Smooth muscle cell of the brain vasculature (primary cell): ENCODE measurements around the gene TRPM4.
"Not testable (repeated sequence)": the region's sequence is repeated elsewhere in the genome, so short reads cannot be mapped to it uniquely, and the experiment has no call there.

Source experiments
- DNase-seq: peaks from one replicate; pipeline ENCODE4 v3.0.0-alpha.2; 2012; ENCODE audit warnings: low read depth, low spot score

The TRPM4 gene

DNA sequence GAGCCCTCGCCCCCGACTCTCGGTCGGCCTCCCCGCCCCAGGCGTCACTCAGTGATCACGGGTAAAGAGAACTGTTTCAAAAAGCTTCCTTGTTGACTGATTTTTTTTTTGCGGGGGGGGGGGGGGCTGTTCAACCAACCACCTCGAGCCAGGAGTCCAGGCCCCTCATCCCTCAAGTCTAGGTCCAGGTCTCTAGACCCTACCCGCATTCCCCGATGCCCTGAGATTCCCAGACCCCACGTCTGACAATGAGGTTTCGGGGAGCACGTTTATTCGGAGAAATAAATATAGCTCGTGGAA lies 6.7 kb upstream of the TRPM4 start:
- DNase-seq: no peak

DNA sequence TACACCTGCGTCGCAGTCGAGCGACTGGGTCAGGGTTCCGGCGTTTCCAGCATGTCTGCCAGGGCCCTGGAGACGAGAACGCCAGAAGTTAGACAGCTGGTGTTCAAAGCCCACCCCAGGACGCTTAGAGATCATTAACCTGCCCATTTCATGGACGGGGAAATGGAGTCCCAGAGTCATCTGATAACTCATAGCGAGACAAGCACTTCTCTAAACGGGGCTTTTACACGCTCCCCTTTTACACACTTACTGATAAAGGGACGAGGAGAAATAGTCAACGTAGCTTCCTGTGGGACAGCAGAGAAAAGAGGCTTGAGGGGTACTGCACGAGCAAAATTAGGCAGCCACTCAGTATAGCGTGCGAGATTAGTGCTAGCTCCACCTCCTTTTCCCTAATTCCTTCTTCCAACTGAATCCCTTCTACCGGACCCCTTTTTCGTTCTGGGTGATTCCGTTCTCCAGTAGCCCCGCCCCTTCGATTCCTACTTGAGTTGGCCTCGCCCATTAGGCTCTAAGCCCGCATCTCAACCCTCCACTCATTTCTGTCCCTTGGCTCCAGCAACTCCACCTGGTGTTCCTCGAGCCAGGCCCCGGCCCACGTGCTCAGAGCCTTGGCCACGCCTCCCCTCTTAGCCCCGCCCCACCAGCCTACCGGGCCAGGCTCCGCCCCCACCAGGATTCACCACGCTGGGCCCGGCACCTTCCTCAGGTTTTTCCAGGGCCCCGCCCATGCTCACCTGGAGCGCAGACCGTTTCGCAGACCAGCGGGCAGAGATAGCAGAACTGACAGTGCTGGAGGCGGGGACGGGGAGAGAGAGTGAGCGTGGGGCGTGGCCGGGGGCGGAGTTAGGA lies 6.1 kb upstream of the TRPM4 start:
- no peak for DNase-seq

DNA sequence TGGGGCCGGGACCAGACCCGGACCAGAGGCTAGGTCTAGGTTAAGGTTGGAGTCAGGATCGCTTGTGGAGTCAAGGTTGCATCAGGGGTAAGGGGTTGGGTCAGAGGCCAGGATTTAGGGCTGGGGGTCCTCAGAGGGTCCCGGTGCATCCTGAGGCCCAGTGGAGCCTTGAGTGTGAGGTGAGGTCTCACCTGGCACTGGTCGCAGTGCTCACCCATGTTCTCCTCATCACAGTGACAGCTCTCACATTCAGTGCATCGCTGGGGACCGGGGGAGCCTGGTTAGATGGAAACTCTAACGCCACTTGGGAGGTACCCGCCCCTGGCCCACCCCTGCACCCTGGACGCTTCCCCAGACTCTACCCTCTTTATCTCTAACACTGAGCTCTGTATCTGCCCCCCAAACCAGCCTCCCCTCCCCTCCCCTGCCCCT lies 5.5 kb upstream of the TRPM4 start:
- no peak for DNase-seq

DNA sequence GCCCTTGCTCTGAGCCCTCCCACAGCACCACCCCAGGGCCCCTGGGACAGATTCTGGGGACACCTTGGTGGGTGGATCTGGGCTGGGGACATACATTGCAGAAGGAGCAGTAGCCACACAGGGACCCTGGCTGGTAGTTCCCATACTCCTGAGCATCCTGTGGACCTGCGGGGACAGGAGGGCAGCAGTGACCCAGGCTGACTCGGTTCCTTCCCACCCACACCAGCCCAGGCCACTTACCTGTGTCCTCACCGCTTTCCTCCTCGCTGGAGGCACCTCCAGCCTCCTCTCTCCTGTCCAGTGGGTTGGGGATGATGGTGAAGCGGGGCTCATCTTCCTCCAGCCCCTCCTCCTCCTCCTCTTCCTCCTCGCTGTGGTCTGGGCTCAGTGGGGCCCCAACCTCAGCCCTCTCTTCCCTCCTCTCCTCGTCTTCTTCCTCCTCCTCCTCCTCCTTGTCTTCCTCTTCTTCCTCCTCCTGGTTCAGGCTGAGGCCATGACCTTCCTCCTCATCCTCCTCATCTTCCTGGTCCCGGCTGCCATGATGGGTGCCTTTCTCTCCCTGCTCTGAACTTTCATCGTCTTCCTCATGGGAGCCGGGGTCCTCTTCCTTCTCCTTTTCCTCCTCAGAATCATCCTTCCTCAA lies 4.3 kb upstream of the TRPM4 start:
- no peak for DNase-seq

DNA sequence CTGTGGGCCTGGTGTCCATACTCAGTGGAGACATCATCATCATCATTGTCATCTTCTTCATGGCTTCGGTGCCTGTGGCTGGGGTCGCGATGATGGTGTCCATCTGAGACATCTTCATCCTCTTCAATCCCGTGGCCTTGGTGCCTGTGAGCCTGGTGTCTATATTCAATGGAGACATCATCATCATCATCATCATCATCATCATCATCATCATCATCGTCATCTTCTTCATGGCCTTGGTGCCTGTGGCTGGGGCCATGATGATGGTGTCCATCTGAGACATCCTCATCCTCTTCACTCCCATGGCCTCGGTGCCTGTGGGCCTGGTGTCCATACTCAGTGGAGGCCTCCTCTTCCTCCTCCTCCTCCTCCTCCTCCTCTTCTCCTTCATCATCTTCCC lies 3.3 kb upstream of the TRPM4 start:
- DNase-seq: no peak

DNA sequence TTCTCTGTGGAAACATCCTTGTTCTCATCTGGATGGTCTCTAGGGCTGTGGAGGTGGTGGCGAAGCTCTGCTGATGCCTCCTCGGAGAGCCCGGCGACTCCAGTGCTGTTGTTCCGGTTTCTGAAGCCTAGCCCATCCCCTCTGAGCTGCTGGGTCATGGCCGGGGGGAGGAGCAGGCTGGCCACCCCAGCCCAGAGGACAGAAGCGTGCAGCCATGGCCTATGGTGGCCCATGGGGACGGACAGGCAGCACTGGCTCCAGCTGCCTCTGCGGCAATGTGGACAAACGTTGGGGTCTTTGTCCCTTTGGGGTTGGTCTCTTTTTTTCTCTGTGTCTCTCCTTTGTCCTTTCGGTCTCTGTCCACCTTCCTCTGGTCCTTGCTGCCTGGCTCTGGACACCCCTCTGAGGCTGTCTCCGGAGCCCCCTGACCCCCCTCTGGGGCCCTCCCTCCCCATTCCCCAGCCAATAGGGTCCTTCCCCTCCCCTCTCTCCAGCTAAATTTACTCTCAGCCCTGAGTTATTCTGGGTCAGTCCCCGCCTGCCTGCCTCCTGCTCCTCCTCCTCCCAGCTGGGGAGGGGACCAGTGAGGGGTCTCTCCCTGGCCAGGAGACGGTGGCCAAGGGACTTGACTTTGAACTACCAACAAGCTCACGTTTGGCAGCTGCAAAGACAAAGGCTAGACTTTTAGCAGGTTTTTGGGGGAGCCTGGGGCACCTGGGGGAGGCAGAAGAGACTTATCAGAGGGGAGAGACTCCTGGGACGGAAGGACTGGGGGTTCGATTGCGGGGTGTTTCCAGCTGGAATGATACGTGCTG lies 2.4 kb upstream of the TRPM4 start, which contains the start of gene HRC:
HRC (minus strand) TSS at position 392 of the 815 bp plus-strand sequence; CDS start at position 233, 159 bp downstream.
- DNase-seq: no peak

DNA sequence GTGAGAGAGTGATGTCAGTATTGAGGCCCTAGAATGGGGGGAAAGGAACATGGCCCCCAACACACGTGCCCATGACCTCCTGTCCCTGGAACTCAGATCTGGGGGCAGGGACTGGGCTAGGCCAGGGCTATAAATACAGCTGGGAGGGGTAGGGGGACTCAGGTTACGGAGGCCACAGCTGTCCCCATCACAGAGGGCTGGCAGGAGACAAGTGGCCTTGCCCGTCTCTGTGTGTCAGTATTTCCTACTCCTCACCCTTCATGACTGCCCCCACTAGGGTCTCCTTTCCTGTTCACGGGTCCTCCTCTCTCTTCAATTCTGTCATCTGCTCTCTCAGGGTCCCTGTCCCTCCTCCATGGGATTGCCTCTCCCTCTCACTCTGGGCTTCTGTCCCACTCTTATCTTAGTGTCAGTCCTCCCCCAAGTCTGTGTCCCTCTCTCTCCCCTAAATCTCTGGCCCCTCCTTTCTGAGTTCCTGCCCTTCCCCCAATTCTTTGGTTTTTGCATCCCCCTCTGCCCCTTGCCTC lies 1.7 kb upstream of the TRPM4 start:
- DNase-seq: no peak

DNA sequence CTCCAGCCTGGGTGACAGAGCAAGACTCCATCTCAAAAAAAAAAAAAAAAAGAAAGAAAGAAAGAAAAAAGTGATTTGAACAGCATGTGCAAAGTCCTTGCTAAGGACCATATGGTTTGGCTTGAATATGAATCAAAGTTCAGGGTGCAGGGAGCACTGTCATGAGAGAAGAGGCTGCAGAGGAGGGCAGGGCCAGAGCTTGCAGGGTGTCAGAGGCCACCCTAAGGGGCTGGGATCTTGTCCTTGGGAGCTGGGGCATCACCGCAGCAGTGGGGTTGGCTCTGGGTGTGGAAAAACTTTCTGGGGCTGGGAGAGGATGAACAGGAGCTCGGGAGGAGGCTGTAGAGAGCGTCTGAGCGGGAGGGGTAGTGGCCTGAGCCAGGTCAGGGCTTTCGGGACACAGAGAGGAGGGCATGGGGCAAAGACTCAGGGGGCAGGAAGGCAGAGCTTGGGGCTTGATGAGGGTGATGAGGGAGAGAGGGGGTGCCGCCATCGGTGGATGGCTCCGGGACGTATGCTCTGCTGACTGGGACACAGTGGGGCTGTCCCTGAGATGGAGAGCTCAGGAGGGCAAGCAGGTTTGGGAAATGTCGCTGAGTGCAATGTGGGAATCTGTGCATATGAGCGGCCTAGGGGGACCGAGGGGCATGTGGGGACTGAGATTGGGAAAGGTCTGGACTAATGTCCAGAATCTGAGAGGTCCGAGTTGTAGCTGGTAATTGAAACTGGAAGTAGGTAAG lies 3.0 kb downstream of the TRPM4 start:
- no peak for DNase-seq

DNA sequence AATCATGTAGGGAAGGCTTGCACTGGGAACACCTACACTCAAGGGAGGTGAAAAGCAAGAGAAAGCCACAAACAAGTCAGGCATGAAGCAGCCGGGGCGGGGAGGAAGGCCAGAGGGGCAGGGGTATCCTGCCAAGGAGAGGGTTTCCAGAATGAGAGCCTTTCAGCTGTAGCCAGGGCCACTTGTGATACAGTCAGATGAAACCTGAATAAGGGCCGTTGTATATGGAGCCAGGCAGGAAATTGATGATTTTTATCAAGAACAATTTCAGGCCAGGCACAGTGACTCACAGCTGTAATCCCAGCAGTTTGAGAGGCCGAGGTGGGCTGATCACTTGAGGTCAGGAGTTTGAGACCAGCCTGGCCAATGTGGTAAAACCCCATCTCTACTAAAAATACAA lies 4.4 kb downstream of the TRPM4 start:
- no peak for DNase-seq

DNA sequence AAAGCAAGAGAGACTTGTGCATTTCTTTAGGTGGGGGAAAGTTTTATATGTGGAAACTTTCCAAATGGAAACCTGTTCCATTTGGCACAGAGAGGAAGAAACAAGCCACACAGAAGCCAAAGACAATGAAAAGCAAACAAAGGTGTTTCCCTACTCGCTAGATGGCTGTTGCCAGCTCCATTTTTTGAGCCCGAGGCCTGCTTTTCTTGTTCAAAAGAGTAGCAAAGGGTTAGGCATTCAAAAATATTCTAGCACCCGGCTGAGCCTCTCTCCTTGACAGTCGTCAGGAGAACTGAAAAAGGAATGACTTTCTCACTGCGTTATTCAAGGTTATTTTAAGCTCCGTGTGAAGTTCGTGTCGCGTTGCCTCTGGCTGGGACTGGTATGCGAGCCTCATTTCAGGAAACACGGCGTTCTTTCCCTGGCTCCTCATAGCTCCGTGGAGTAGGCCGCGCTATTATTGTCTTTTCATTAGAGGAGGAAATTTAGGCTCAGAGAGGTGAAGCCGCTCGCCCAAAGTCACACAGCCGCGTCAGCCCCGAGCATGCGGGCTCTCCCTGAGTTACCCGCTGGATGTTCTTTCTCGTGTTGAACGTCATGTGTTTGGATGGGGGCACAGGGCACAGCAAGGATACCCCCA lies 7.6 kb downstream of the TRPM4 start:
- DNase-seq: no peak

DNA sequence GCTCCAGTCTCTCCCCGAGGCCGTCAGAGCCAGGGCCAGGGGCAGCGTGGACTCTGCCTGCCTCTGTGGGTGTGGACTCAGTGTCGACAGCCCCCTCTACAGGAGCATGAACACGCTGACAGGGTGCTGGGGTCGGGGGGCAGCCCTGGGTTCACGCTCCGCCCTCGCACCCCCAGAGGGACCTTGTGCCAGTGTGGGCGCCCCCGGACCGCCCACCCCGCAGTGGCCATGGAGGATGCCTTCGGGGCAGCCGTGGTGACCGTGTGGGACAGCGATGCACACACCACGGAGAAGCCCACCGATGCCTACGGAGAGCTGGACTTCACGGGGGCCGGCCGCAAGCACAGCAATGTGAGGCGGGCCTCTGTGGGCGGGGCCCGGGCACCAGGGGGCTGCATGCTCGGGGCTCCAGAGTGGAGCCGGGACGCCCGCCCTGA lies 8.3 kb downstream of the TRPM4 start:
- no peak for DNase-seq

DNA sequence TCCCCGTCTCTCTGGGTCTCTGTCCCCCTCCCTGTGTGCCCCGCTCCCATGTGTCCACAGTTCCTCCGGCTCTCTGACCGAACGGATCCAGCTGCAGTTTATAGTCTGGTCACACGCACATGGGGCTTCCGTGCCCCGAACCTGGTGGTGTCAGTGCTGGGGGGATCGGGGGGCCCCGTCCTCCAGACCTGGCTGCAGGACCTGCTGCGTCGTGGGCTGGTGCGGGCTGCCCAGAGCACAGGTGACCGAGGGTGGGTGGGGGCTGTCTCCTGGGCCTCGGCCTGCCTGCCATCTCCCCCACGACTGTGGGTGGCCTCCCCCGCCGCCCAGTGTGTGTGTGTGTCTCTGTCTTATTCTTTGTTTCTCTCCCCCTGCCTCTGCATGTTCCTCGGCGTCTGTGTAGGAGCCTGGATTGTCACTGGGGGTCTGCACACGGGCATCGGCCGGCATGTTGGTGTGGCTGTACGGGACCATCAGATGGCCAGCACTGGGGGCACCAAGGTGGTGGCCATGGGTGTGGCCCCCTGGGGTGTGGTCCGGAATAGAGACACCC lies 10.3 kb downstream of the TRPM4 start:
- DNase-seq: no peak

DNA sequence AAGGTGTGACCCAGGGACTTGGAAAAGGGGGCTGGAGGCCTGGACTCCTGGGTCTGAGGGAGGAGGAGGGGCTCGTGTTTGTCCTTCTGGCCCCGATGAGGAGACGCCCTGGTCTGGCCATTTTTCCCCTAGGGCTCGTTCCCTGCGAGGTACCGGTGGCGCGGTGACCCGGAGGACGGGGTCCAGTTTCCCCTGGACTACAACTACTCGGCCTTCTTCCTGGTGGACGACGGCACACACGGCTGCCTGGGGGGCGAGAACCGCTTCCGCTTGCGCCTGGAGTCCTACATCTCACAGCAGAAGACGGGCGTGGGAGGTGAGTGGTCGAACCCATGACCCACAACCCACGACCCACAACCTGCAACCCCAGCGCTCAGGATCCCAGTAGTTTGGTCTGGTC lies 10.8 kb downstream of the TRPM4 start:
- DNase-seq: no peak

DNA sequence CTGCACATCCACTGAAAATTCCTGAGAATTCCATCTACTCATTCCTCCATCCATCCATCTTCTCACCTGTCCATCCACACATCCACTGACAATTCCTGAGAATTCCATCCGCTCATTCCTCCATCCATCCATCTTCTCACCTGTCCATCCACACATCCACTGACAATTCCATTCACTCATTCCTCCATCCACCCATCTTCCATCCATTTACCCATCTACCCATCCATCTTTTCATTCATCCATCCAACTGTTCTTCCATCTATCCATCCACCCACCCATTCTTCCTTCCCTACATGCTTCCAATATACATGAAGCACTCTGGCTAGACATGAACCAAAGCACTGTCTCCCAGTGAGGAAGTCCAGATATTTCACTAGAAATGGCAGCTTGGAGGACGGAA lies 15.6 kb downstream of the TRPM4 start:
- DNase-seq: no peak

DNA sequence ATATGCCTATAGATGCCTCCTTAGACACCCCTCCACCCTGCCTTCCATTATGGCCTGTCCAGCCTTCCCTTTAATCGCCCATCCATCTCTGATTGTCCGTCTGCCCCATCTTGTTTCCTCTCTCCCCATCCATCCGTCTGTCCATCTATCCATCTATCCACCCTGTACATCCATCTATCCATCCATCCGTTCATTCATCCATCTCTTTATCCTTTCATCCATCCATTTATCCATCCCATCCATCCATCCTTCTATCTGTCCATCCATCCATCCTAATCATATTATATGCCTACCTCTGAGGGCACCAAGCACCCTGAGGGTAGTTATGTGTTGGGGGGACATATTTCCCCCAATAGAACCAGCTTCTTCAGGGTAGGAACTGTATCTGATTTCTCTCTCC lies 23.1 kb downstream of the TRPM4 start:
- DNase-seq: no peak

DNA sequence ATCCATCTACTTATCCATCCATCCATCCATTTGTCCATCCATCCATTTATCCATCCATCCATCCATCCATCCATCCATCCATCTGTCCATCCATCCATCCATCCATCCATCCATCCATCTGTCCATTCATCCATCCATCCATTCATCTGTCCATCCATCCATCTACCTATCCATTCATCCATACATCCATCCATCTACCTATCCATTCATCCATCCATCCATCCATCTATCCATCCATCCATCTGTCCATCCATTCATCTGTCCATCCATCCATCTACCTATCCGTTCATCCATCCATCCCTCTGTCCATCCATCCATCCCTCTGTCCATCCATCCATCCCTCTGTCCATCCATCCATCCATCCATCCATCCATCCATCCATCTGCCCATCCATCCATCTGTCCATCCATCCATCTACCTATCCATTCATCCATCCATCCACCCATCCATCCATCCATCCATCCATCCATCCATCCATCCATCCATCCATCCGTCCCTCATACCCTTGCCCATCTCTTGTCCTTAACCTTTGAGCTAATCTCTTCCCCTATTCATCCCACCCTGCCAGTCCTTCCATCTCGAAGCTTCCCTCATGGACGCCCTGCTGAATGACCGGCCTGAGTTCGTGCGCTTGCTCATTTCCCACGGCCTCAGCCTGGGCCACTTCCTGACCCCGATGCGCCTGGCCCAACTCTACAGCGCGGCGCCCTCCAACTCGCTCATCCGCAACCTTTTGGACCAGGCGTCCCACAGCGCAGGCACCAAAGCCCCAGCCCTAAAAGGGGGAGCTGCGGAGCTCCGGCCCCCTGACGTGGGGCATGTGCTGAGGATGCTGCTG lies 24.6 kb downstream of the TRPM4 start:
- DNase-seq: not testable (repeated sequence)

DNA sequence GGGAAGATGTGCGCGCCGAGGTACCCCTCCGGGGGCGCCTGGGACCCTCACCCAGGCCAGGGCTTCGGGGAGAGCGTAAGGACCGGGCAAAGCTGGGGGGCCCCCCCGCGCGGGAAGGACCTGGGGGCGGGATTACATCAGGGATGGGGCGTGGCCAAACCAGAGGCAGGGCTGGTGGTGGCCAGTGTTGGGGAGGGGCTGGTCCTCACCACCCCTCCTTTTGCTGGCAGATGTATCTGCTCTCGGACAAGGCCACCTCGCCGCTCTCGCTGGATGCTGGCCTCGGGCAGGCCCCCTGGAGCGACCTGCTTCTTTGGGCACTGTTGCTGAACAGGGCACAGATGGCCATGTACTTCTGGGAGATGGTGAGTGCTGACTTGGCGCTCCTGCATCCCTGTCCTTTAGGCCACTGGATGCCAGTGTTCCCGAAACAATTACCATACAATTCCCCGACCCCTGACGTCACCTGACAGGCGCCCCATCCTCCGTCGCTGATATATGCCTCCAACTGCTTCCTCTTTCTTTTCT lies 25.3 kb downstream of the TRPM4 start:
- no peak for DNase-seq

DNA sequence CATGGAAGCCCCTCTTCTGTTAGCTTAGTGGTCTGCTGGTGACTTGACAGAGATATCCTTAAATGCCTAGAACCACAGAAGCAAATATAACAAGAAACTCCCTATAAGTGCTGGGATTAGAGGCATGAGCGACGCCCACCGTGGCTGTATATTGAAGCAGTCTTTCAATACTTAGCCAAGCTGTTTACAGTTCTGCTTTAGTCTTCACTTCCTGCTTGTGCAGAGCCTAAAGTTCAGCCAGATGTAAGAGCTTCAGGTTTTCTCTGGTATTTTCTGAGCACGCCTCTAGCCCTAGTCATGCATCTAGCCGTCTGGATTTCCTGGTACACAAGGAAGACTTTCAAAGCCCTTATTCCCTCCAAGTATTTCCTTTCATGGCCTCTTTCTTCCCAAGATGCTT lies 28.5 kb downstream of the TRPM4 start:
- DNase-seq: no peak

DNA sequence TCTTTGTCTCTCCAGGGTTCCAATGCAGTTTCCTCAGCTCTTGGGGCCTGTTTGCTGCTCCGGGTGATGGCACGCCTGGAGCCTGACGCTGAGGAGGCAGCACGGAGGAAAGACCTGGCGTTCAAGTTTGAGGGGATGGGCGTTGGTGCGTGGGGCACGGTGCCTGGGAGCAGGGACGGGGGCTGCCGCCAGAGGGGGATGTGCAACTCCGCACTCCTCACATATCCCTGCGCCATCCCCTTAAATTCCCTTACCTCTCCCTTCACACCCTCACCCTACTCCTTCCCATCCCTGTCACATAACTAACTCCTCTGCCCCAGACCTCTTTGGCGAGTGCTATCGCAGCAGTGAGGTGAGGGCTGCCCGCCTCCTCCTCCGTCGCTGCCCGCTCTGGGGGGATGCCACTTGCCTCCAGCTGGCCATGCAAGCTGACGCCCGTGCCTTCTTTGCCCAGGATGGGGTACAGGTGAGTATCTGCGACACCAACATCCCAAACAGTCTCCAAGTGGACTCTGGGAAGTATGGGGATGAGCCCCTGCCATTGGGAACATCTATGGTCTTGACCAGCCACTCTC lies 31.1 kb downstream of the TRPM4 start:
- no peak for DNase-seq
